GM23248 (cell line): ENCODE results near the gene GPR160. TPM values are rescaled to one million over a fixed set of nuclear protein-coding genes. Genes with fewer than 3 reads are reported as not detected.

Experiments used
- DNase-seq: peaks from one replicate; pipeline ENCODE4 v3.0.0-alpha.2; 2015
- H2AFZ ChIP-seq: fragments of 200-600 bp; sonication (generic); 2 replicates; pipeline ENCODE4 v1.6.1; 2016; ENCODE audit warnings: antibody characterized with exemption
- H3F3A ChIP-seq: fragments of 200-600 bp; sonication (generic); 2 replicates; pipeline ENCODE4 v1.6.1; 2016; ENCODE audit warnings: mild to moderate bottlenecking, antibody characterized with exemption, mixed run types; ENCODE audit not compliant: insufficient read depth
- H3K27ac ChIP-seq: fragments of 200-600 bp; sonication (generic); 2 replicates; pipeline ENCODE4 v1.5.1; 2016; ENCODE audit warnings: mild to moderate bottlenecking
- H3K27me3 ChIP-seq: fragments of 200-600 bp; sonication (generic); replicated peaks from 2 replicates; pipeline ENCODE4 v1.6.1; 2016; ENCODE audit warnings: mild to moderate bottlenecking; ENCODE audit not compliant: insufficient read depth
- H3K36me3 ChIP-seq: fragments of 200-600 bp; sonication (generic); 2 replicates; pipeline ENCODE4 v1.6.1; 2016; ENCODE audit warnings: low read depth, mild to moderate bottlenecking
- H3K4me1 ChIP-seq: fragments of 200-600 bp; sonication (generic); 2 replicates; pipeline ENCODE4 v1.6.1; 2016; ENCODE audit warnings: mild to moderate bottlenecking; ENCODE audit not compliant: insufficient read depth
- H3K4me2 ChIP-seq: fragments of 200-600 bp; sonication (generic); one replicate; pipeline ENCODE4 v1.6.1; 2016; ENCODE audit warnings: mild to moderate bottlenecking; ENCODE audit not compliant: unreplicated experiment
- H3K4me3 ChIP-seq: fragments of 200-600 bp; sonication (generic); 2 replicates; pipeline ENCODE4 v1.5.1; 2016; ENCODE audit warnings: mild to moderate bottlenecking
- H3K79me2 ChIP-seq: fragments of 200-600 bp; sonication (generic); 2 replicates; pipeline ENCODE4 v1.6.1; 2016; ENCODE audit warnings: mild to moderate bottlenecking; ENCODE audit not compliant: insufficient read depth
- H3K9ac ChIP-seq: fragments of 200-600 bp; sonication (generic); 2 replicates; pipeline ENCODE4 v1.6.1; 2016; ENCODE audit warnings: mild to moderate bottlenecking
- H3K9me2 ChIP-seq: fragments of 200-600 bp; sonication (generic); 2 replicates; pipeline ENCODE4 v1.6.1; 2016; ENCODE audit warnings: mixed run types, mild to moderate bottlenecking, moderate library complexity; ENCODE audit not compliant: insufficient read depth
- H3K9me3 ChIP-seq: fragments of 200-600 bp; sonication (generic); one replicate; pipeline ENCODE4 v1.6.1; 2017; ENCODE audit warnings: low read depth
- H4K20me1 ChIP-seq: fragments of 200-600 bp; sonication (generic); 2 replicates; pipeline ENCODE4 v1.6.0; 2016; ENCODE audit not compliant: insufficient read depth
- EZH2 ChIP-seq: fragments of 200-600 bp; sonication (generic); IDR thresholded peaks from 2 replicates; pipeline ENCODE4 v1.6.1; 2018; ENCODE audit warnings: antibody characterized with exemption, mild to moderate bottlenecking; ENCODE audit not compliant: insufficient read depth, poor library complexity, severe bottlenecking
- EZH2phosphoT487 ChIP-seq: fragments of 200-600 bp; sonication (generic); IDR thresholded peaks from 2 replicates; pipeline ENCODE4 v1.6.1; 2018; ENCODE audit warnings: antibody characterized with exemption, moderate library complexity, mild to moderate bottlenecking, low read depth; ENCODE audit not compliant: insufficient read depth
- WGBS, 2 experiments: methylation state at CpG; one replicate each; pipeline ENCODE4 v1.1.6; 2015 to 2017; ENCODE audit warnings: low lambda C conversion rate in 2 of 2, low coverage in 1 of 2; ENCODE audit errors: missing lambda C conversion rate in 2 of 2; 5-methylcytosine and 5-hydroxymethylcytosine counted together
- in situ Hi-C: fragments of 300-500 bp; cut with MboI; formaldehyde crosslinking; loops from 2 replicates; pipeline ENCODE4 v1.15.0; 2020
- polyA plus RNA-seq: library from polyadenylated mRNA; unstranded; fragments of >200 nt; fragmentation: Nextera tagmentation; extraction: Ambion mirVana; gene quantifications from 2 replicates; pipeline ENCODE4 v1.2.1, GENCODE V29; 2016
- total RNA-seq: library from RNA; depleted of rRNA; stranded (reverse); fragments of >200 nt; shearing (Covaris generic); gene quantifications from 2 replicates; pipeline ENCODE4 v1.2.3, GENCODE V29; 2014

The GPR160 gene
- total and polyA plus RNA-seq, 2 experiments from 2014 or later = 0.73 to 0.76 TPM

DNA sequence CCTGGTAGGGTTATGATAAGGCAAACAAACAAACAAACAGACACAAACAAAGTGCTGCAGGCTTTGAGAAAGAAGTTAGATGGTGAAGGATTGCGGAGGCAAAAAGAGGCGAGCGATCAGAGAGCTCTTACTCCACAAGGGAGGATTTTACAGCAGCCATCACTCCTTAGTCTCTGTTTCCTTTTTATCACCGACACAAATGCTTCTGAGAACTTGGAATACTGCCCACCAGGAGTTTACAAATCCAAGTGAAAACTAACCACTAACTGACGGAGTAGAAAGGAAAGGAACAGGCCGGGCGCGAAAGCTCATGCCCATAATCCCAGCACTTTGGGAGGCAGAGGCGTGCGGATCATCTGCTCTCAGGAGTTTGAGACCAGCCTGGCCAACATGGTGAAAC lies 35.6 kb upstream of the GPR160 start:
- in situ Hi-C loops = no loop called here
- Histone ChIP-seq H3K4me3 (no peak overlapping the region), H3K9me2 (no peaks in the 10 kb centered on the region), H3K27me3 (no peaks in the 10 kb centered on the region), H3K79me2 (no peaks in the 10 kb centered on the region), H3K4me2 (no peak overlapping the region), H3F3A (peaks cover 23% of the 10 kb centered on the region), H3K27ac (no peak overlapping the region), H3K36me3 (no peaks in the 10 kb centered on the region), H4K20me1 (no peaks in the 10 kb centered on the region), H3K9ac (no peak overlapping the region), H3K4me1 (peaks cover 7% of the 10 kb centered on the region; the same call in 1 of the 2 replicates), H3K9me3 (no peaks in the 10 kb centered on the region), H2AFZ (no peak overlapping the region)
- TF ChIP-seq EZH2 = no peak
- TF ChIP-seq EZH2phosphoT487 = no peak
- no peak for DNase-seq
- WGBS, 2 experiments = 88 to 89% methylated on average over 10 of the region's 10 CpGs

GRCh38 chr3:170002879-170003278 lies 34.9 kb upstream of the GPR160 start:
- in situ Hi-C loops = no loop called here
- Histone ChIP-seq H3K79me2 (no peaks in the 10 kb centered on the region), H3K4me2 (no peak overlapping the region), H2AFZ (no peak overlapping the region), H3K4me3 (no peak overlapping the region), H3K27me3 (no peaks in the 10 kb centered on the region), H3K4me1 (peaks cover 7% of the 10 kb centered on the region; the same call in 1 of the 2 replicates), H3K27ac (no peak overlapping the region), H3K9ac (no peak overlapping the region), H3K9me3 (no peaks in the 10 kb centered on the region), H3F3A (peaks cover 16% of the 10 kb centered on the region), H3K9me2 (no peaks in the 10 kb centered on the region), H4K20me1 (no peaks in the 10 kb centered on the region), H3K36me3 (no peaks in the 10 kb centered on the region)
- DNase-seq = no peak
- 50 to 63% methylated on average over 1 of the region's 1 CpG for WGBS, 2 experiments
- no peak for TF ChIP-seq EZH2
- TF ChIP-seq EZH2phosphoT487 = no peak

GRCh38 chr3:170003881-170004356 lies 33.9 kb upstream of the GPR160 start:
- no peak for TF ChIP-seq EZH2phosphoT487
- no peak for TF ChIP-seq EZH2
- Histone ChIP-seq H4K20me1 (no peaks in the 10 kb centered on the region), H3K9me2 (no peaks in the 10 kb centered on the region), H3K9ac (no peak overlapping the region), H3K79me2 (no peaks in the 10 kb centered on the region), H3F3A (peaks cover 6% of the 10 kb centered on the region), H3K27ac (no peak overlapping the region), H3K27me3 (no peaks in the 10 kb centered on the region), H3K36me3 (no peaks in the 10 kb centered on the region), H3K9me3 (no peaks in the 10 kb centered on the region), H3K4me1 (peaks cover 5% of the 10 kb centered on the region; the same call in 1 of the 2 replicates), H3K4me3 (no peak overlapping the region), H2AFZ (no peak overlapping the region), H3K4me2 (no peak overlapping the region)
- WGBS, 2 experiments = 97 to 100% methylated on average over 2 of the region's 2 CpGs
- no peak for DNase-seq
- in situ Hi-C loops = no loop called here

- no peak for TF ChIP-seq EZH2
- TF ChIP-seq EZH2phosphoT487 = no peak
- in situ Hi-C loops = no loop called here
- peak overlapping the region; percentile 33; the same call in 1 of the 2 replicates for H2AFZ ChIP-seq
Measured at GRCh38 chr3:170007031-170007663, 30.6 kb upstream of the GPR160 start.

GRCh38 chr3:170010498-170010897 lies 27.3 kb upstream of the GPR160 start:
- Histone ChIP-seq H3K4me2 (no peak overlapping the region), H3K9ac (no peak overlapping the region), H4K20me1 (no peaks in the 10 kb centered on the region), H2AFZ (no peak overlapping the region), H3K4me1 (no peaks in the 10 kb centered on the region), H3K27ac (no peak overlapping the region), H3K27me3 (no peaks in the 10 kb centered on the region), H3K79me2 (no peaks in the 10 kb centered on the region), H3K4me3 (no peak overlapping the region), H3K36me3 (no peaks in the 10 kb centered on the region), H3K9me3 (no peaks in the 10 kb centered on the region), H3K9me2 (no peaks in the 10 kb centered on the region), H3F3A (no peaks in the 10 kb centered on the region)
- DNase-seq = no peak
- WGBS, 2 experiments = 53 to 56% methylated on average over 4 of the region's 4 CpGs
- in situ Hi-C loops = no loop called here
- TF ChIP-seq EZH2 (no peak), EZH2phosphoT487 (no peak)

More at GRCh38 chr3:170007031-170007663, 30.6 kb upstream of the GPR160 start:
- Histone ChIP-seq H3K36me3 (no peaks in the 10 kb centered on the region), H3K4me1 (no peaks in the 10 kb centered on the region), H3K79me2 (no peaks in the 10 kb centered on the region), H3K9me3 (no peaks in the 10 kb centered on the region), H3F3A (no peaks in the 10 kb centered on the region), H3K27me3 (no peaks in the 10 kb centered on the region), H3K4me2 (no peak overlapping the region), H3K27ac (no peak overlapping the region), H3K4me3 (no peak overlapping the region), H3K9me2 (no peaks in the 10 kb centered on the region), H3K9ac (no peak overlapping the region), H4K20me1 (no peaks in the 10 kb centered on the region)
- WGBS, 2 experiments = 67 to 71% methylated on average over 7 of the region's 7 CpGs
- DNase-seq = peak; percentile 45
